DMS79 treated with DMSO at 0.1 percent for 48 hours (cell line): ENCODE results near the gene IL23A.
"Not testable (repeated sequence)": the region's sequence is repeated elsewhere in the genome, so short reads cannot be mapped to it uniquely, and the experiment has no call there.

Source experiments
- DNase-seq: peaks from one replicate; lab custom pipeline; 2025; lab: John Stamatoyannopoulos, UW

IL23A gene

GRCh38 chr12:56338308-56339157 lies at the start of gene IL23A:
Gene IL23A (plus strand): TSS chr12:56338884. CDS start chr12:56339045, 161 bp downstream.
- DNase-seq, result no peak

DNA sequence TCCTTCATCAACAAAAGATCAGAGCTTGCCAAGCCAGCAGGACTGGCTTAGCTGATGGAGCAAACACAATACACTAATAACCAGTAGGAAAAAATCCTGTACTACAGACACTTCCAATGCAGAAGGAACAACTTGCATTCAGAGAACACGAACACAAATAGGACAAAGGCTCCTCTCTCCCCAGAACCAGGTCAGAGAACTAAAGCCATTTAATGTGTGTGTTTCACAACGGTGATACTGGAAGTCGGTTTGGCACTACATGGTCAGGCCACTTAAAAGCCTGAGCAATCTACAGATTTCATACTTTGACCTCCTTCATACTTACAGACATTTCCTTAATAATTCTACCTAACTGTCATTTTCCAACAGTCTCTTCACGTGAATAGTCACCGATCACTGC lies 44.9 kb upstream of the IL23A start:
- no peak for DNase-seq

- no peak for DNase-seq
Measured at GRCh38 chr12:56296295-56296694, 42.4 kb upstream of the IL23A start.

- no peak for DNase-seq
Measured at GRCh38 chr12:56297400-56297799, 41.3 kb upstream of the IL23A start.

DNA sequence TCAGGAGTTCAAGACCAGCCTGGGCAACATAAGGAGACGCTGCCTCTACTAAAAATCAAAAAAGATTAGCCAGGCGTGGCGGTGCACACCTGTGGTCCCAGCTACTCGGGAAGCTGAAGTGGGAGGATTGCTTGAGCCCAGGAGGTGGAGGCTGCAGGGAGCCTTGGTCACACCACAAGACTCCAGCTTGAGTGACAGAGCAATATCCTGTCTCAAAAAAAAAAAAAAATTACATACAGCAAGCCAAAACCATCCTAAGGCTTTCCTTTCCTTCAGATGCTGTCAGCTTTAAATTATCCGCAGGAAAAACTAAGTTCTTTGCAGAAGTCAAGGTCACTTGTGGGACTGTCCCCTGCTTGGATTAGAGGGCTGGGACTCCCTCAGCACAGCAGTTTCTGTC lies 39.9 kb upstream of the IL23A start:
- DNase-seq, result no peak

- DNase-seq, result no peak
Measured at GRCh38 chr12:56299308-56299852, 39.3 kb upstream of the IL23A start.

- DNase-seq, result peak; percentile 80
Measured at GRCh38 chr12:56299853-56300643, 38.6 kb upstream of the IL23A start, which contains the start of gene CS. Gene CS (minus strand): TSS chr12:56300330. CDS start chr12:56300201, 129 bp downstream.

- no peak for DNase-seq
Measured at GRCh38 chr12:56300644-56301464, 37.8 kb upstream of the IL23A start.

DNA sequence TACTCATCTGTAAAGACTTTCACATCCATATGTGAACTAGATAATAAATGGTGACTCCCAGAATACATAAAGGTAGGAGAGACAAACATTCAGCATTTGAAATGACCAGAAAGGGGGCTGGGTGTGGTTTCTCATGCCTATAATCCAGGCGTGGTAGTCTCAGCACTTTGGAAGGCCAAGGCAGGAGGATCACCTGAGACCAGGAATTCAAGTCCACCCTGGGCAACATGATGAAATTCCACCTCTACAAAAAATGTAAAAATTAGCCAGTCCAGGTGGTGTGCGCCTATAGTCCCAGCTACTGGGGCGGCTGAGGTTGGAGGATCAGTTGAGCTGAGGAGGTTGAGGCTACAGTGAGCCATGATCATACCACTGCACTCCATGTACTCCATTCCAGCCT lies 34.4 kb upstream of the IL23A start:
- DNase-seq, result no peak

DNA sequence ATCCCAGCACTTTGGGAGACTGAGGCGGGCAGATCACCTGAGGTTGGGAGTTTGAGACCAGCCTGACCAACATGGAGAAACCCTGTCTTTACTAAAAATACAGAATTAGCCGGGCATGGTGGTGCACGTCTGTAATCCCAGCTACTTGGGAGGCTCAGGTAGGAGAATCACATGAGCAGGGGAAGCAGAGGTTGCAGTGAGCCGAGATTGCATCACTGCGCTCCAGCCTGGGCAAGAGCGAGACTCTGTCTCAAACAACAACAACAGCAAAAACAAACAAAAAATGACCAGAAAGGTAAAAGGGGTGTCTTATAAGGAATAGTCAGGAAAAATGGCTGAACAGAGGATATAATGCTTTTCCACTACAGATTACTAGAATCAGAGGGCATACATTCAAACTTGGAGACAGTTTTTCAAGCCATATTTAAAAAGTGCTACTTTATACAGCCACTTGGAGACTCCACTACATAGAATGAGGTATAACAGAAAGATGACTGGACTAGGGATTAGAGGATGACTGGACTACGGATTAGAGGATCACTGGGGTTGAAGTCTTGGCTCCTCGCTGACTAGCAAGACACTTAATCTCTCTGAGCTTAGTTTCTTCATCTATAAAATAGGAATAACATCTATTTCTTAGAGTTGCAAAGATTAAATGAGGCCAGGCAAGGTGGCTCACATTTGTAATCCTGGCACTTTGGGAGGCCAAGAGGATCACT lies 33.7 kb upstream of the IL23A start:
- no peak for DNase-seq

GRCh38 chr12:56307221-56307965 lies 31.3 kb upstream of the IL23A start:
- DNase-seq, result no peak

DNA sequence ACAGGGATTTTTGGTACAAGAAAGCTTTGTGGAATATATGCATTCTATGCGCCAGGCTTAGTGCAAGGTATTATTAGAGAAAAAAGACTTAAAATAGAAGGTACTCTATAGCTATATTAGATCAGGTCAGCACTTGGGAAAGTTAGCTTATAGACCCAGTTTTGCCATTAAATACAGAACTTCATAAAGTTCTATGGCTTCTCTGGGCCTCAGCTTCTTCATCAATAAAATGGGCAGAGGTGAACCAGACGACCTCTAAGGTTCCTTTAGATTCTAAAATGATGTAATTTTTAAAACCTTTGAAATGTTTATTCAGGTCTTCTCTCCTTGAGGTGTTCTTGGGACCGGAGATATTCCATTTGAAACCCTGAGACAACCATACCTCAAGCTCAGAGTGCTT lies 30.0 kb upstream of the IL23A start:
- DNase-seq, result no peak

GRCh38 chr12:56311003-56311402 lies 27.7 kb upstream of the IL23A start:
- DNase-seq, result no peak

- DNase-seq, result no peak
Measured at GRCh38 chr12:56315249-56315621, 23.4 kb upstream of the IL23A start.

GRCh38 chr12:56315622-56316473 lies 22.8 kb upstream of the IL23A start, which contains the start of gene CNPY2:
Gene CNPY2 (minus strand): TSS chr12:56315988. CDS start chr12:56315217, 771 bp downstream.
- peak; percentile 84 for DNase-seq

DNA sequence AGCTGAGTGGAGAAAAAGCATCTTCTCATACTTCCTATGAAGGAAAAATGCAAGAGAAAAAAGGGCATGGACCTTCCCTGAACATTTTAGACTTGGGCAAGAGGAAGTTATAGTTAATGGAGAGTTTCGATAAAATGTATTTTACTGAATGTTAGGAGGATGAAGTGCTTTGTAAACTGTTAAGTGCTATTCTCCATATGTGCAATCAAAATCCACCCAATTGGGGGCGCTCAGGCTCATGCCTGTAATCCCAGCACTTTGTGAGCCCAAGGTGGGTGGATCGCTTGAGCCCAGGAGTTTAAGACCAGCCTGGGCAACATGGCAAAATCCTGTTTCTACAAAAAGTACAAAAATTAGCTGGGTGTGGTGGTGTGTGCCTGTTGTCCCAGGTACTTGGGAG lies 21.0 kb upstream of the IL23A start:
- no peak for DNase-seq

DNA sequence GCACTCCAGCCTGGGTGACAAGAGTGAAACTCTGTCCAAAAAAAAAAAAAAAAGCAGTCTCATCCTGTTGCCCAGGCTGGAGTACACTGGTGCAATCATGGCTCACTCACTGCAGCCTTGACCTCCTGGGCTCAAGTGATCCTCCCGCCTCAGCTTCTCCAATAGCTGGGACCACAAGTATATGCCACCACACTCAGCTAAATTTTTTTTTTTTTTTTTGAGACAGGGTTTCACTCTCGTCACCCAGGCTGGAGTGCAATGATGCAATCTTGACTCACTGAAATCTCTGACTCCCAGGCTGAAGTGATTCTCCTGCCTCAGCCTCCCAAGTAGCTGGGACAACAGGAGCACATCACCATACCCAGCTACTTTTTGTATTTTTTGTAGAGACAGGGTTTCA lies 17.7 kb upstream of the IL23A start:
- no peak for DNase-seq

- not testable (repeated sequence) for DNase-seq
Measured at GRCh38 chr12:56321610-56322009, 17.1 kb upstream of the IL23A start.

GRCh38 chr12:56324206-56324605 lies 14.5 kb upstream of the IL23A start:
- no peak for DNase-seq
